GM23338 (cell line): Measurements from ENCODE around the gene TEX9. TPM values are rescaled to one million over a fixed set of nuclear protein-coding genes. Genes with fewer than 3 reads are reported as not detected.

Experiments used
- ATAC-seq: fragments of 200-7000 bp; cut with Tn5 transposase; 3 replicates; pipeline ENCODE4 v1.9.1; 2020
- DNase-seq: peaks from one replicate; pipeline ENCODE4 v3.0.0-alpha.2; 2015; ENCODE audit warnings: low spot score
- H2AFZ ChIP-seq: fragments of 200-600 bp; sonication (generic); 2 replicates; pipeline ENCODE4 v1.8.0; 2016; ENCODE audit warnings: antibody characterized with exemption, mild to moderate bottlenecking, moderate library complexity
- H3F3A ChIP-seq: fragments of 200-600 bp; sonication (generic); replicated peaks from 2 replicates; pipeline ENCODE4 v1.8.0; 2017; ENCODE audit warnings: antibody characterized with exemption, mixed run types, low read depth
- H3K27ac ChIP-seq: fragments of 200-600 bp; sonication (generic); 2 replicates; pipeline ENCODE4 v1.6.1; 2016; ENCODE audit warnings: low read depth
- H3K27me3 ChIP-seq: fragments of 200-600 bp; sonication (generic); 2 replicates; pipeline ENCODE4 v1.8.0; 2016; ENCODE audit warnings: mild to moderate bottlenecking, mixed run types, moderate library complexity; ENCODE audit not compliant: insufficient read depth
- H3K36me3 ChIP-seq: fragments of 200-600 bp; sonication (generic); 2 replicates; pipeline ENCODE4 v1.8.0; 2016; ENCODE audit warnings: mild to moderate bottlenecking; ENCODE audit not compliant: insufficient read depth
- H3K4me1 ChIP-seq: fragments of 200-600 bp; sonication (generic); 2 replicates; pipeline ENCODE4 v1.8.0; 2016; ENCODE audit warnings: mild to moderate bottlenecking, moderate library complexity; ENCODE audit not compliant: insufficient read depth
- H3K4me2 ChIP-seq: fragments of 200-600 bp; sonication (generic); 2 replicates; pipeline ENCODE4 v1.7.1; 2017; ENCODE audit warnings: mixed run types
- H3K4me3 ChIP-seq: fragments of 200-600 bp; sonication (generic); 2 replicates; pipeline ENCODE4 v1.6.1; 2016; ENCODE audit warnings: mixed run types
- H3K79me2 ChIP-seq: fragments of 200-600 bp; sonication (generic); replicated peaks from 2 replicates; pipeline ENCODE4 v1.8.0; 2017; ENCODE audit warnings: mild to moderate bottlenecking; ENCODE audit not compliant: insufficient read depth
- H3K9me2 ChIP-seq: fragments of 200-600 bp; sonication (generic); 2 replicates; pipeline ENCODE4 v1.8.0; 2017; ENCODE audit not compliant: insufficient read depth
- H4K20me1 ChIP-seq: fragments of 200-600 bp; sonication (generic); replicated peaks from 2 replicates; pipeline ENCODE4 v1.8.0; 2017; ENCODE audit warnings: mild to moderate bottlenecking; ENCODE audit not compliant: insufficient read depth
- H3K27ac Mint-ChIP-seq: 2 replicates; pipeline ENCODE4 v1.8.0; 2020; ENCODE audit warnings: inconsistent platforms, mild to moderate bottlenecking, moderate library complexity, mixed read lengths
- H3K27me3 Mint-ChIP-seq: 3 replicates; pipeline ENCODE4 v1.8.0; 2022; ENCODE audit warnings: low read depth, mild to moderate bottlenecking, moderate library complexity, mixed read lengths, inconsistent platforms; ENCODE audit not compliant: insufficient read depth, poor library complexity
- H3K36me3 Mint-ChIP-seq: 3 replicates; pipeline ENCODE4 v1.8.0; 2021; ENCODE audit warnings: low read depth, mild to moderate bottlenecking, inconsistent platforms, moderate library complexity, mixed read lengths
- H3K4me1 Mint-ChIP-seq: 3 replicates; pipeline ENCODE4 v1.8.0; 2020; ENCODE audit warnings: mild to moderate bottlenecking, inconsistent platforms, mixed read lengths
- H3K4me3 Mint-ChIP-seq: 3 replicates; pipeline ENCODE4 v1.8.0; 2021; ENCODE audit warnings: moderate library complexity, mild to moderate bottlenecking, inconsistent platforms, mixed read lengths
- H3K9me3 Mint-ChIP-seq: 3 replicates; pipeline ENCODE4 v1.8.0; 2020; ENCODE audit warnings: moderate library complexity, mild to moderate bottlenecking, inconsistent platforms, mixed read lengths
- CREB1 ChIP-seq: fragments of 250-450 bp; sonication (Bioruptor Pico); IDR thresholded peaks from 2 replicates; pipeline ENCODE4 v1.5.0; 2020; ENCODE audit warnings: low read depth, mild to moderate bottlenecking, moderate library complexity
- EZH2 ChIP-seq: fragments of 200-600 bp; sonication (generic); IDR thresholded peaks from one replicate; pipeline ENCODE4 v1.8.0; 2017; ENCODE audit warnings: antibody characterized with exemption, mild to moderate bottlenecking, low read depth; ENCODE audit not compliant: unreplicated experiment
- EZH2phosphoT487 ChIP-seq: fragments of 200-600 bp; sonication (generic); IDR thresholded peaks from one replicate; pipeline ENCODE4 v1.8.1; 2018; ENCODE audit warnings: antibody characterized with exemption; ENCODE audit not compliant: unreplicated experiment
- JUNB ChIP-seq: IDR thresholded peaks from one replicate; pipeline ENCODE4 v1.6.1; 2016; ENCODE audit warnings: antibody characterized with exemption; ENCODE audit not compliant: unreplicated experiment
- NANOG ChIP-seq: IDR thresholded peaks from 2 replicates; pipeline ENCODE4 v1.6.1; 2016; ENCODE audit warnings: antibody characterized with exemption, borderline replicate concordance
- POLR2AphosphoS5 ChIP-seq: IDR thresholded peaks from 2 replicates; pipeline ENCODE4 v1.6.1; 2016; ENCODE audit warnings: antibody characterized with exemption, low read depth
- STAT1 ChIP-seq: IDR thresholded peaks from one replicate; pipeline ENCODE4 v1.6.1; 2016; ENCODE audit warnings: antibody characterized with exemption; ENCODE audit not compliant: unreplicated experiment
- ZNF114 ChIP-seq: fragments of 250-450 bp; sonication (Bioruptor Pico); IDR thresholded peaks from 2 replicates; pipeline ENCODE4 v1.5.0; 2020; ENCODE audit warnings: mild to moderate bottlenecking, moderate library complexity
- polyA plus RNA-seq: library from polyadenylated mRNA; unstranded; fragments of >200 nt; fragmentation: Nextera tagmentation; extraction: Ambion mirVana; gene quantifications from 2 replicates; pipeline ENCODE4 v1.2.1, GENCODE V29; 2016
- total RNA-seq: library from RNA; depleted of rRNA; stranded (reverse); fragments of >200 nt; shearing (Covaris generic); gene quantifications from 2 replicates; pipeline ENCODE4 v1.2.3, GENCODE V29; 2014
- TF ChIP-seq, protein P1 (sequence below): fragments of 250-450 bp; sonication (Bioruptor Pico); IDR thresholded peaks from 2 replicates; pipeline ENCODE4 v1.5.0; 2020; ENCODE audit warnings: mild to moderate bottlenecking, moderate library complexity

The TEX9 gene
- total and polyA plus RNA-seq, 2 experiments from 2014 or later = 19.6 to 21.8 TPM

DNA sequence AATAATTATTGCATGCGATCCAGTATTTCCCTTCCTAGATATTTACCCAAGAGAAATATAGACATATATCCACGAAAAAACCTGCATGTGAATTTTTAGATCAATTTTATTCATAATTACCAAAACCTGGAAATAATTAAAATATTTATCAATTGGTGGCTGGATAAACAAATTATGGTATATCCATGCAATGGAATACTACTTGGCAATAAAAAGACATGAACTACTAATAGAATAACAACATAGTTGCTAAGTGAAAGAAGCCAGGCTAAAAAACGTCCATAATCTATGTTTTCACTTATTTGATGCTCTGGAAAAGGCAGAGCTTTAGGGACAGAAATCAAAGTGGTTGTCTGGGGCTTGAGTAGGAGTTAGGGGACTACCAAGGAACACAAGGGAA is 20.7 kb downstream of the TEX9 start:
- no peak overlapping the region for H3K4me3 ChIP-seq
- Mint-ChIP-seq H3K36me3 (peaks cover 16% of the 10 kb centered on the region; the same call in 2 of the 3 replicates), H3K27me3 (peaks cover 1% of the 10 kb centered on the region), H3K9me3 (no peaks in the 10 kb centered on the region; the same call in 2 of the 3 replicates), H3K27ac (no peak overlapping the region), H3K4me1 (no peaks in the 10 kb centered on the region), H3K4me3 (no peak overlapping the region)
- H2AFZ ChIP-seq = no peak overlapping the region
- H3K36me3 ChIP-seq = no peaks in the 10 kb centered on the region
- H3K79me2 ChIP-seq = no peaks in the 10 kb centered on the region
- H3K27me3 ChIP-seq = no peaks in the 10 kb centered on the region
- ATAC-seq (no peak), DNase-seq (no peak)
- H3K4me2 ChIP-seq = no peak overlapping the region
- H3K4me1 ChIP-seq = no peaks in the 10 kb centered on the region
- TF ChIP-seq STAT1 = no peak
- TF ChIP-seq, protein P1, sequence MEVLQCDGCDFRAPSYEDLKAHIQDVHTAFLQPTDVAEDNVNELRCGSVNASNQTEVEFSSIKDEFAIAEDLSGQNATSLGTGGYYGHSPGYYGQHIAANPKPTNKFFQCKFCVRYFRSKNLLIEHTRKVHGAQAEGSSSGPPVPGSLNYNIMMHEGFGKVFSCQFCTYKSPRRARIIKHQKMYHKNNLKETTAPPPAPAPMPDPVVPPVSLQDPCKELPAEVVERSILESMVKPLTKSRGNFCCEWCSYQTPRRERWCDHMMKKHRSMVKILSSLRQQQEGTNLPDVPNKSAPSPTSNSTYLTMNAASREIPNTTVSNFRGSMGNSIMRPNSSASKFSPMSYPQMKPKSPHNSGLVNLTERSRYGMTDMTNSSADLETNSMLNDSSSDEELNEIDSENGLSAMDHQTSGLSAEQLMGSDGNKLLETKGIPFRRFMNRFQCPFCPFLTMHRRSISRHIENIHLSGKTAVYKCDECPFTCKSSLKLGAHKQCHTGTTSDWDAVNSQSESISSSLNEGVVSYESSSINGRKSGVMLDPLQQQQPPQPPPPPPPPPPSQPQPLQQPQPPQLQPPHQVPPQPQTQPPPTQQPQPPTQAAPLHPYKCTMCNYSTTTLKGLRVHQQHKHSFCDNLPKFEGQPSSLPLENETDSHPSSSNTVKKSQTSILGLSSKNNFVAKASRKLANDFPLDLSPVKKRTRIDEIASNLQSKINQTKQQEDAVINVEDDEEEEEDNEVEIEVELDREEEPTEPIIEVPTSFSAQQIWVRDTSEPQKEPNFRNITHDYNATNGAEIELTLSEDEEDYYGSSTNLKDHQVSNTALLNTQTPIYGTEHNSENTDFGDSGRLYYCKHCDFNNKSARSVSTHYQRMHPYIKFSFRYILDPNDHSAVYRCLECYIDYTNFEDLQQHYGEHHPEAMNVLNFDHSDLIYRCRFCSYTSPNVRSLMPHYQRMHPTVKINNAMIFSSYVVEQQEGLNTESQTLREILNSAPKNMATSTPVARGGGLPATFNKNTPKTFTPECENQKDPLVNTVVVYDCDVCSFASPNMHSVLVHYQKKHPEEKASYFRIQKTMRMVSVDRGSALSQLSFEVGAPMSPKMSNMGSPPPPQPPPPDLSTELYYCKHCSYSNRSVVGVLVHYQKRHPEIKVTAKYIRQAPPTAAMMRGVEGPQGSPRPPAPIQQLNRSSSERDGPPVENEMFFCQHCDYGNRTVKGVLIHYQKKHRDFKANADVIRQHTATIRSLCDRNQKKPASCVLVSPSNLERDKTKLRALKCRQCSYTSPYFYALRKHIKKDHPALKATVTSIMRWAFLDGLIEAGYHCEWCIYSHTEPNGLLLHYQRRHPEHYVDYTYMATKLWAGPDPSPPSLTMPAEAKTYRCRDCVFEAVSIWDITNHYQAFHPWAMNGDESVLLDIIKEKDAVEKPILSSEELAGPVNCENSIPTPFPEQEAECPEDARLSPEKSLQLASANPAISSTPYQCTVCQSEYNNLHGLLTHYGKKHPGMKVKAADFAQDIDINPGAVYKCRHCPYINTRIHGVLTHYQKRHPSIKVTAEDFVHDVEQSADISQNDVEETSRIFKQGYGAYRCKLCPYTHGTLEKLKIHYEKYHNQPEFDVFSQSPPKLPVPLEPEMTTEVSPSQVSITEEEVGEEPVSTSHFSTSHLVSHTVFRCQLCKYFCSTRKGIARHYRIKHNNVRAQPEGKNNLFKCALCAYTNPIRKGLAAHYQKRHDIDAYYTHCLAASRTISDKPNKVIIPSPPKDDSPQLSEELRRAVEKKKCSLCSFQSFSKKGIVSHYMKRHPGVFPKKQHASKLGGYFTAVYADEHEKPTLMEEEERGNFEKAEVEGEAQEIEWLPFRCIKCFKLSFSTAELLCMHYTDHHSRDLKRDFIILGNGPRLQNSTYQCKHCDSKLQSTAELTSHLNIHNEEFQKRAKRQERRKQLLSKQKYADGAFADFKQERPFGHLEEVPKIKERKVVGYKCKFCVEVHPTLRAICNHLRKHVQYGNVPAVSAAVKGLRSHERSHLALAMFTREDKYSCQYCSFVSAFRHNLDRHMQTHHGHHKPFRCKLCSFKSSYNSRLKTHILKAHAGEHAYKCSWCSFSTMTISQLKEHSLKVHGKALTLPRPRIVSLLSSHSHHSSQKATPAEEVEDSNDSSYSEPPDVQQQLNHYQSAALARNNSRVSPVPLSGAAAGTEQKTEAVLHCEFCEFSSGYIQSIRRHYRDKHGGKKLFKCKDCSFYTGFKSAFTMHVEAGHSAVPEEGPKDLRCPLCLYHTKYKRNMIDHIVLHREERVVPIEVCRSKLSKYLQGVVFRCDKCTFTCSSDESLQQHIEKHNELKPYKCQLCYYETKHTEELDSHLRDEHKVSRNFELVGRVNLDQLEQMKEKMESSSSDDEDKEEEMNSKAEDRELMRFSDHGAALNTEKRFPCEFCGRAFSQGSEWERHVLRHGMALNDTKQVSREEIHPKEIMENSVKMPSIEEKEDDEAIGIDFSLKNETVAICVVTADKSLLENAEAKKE (CRISPR knock-in tag) = no peak
- TF ChIP-seq CREB1 (CRISPR knock-in tag) = no peak
- TF ChIP-seq EZH2phosphoT487 = no peak
- no peak for TF ChIP-seq EZH2
- no peak for TF ChIP-seq ZNF114 (CRISPR knock-in tag)
- no peak for TF ChIP-seq POLR2AphosphoS5
- no peak for TF ChIP-seq JUNB
- no peak for TF ChIP-seq NANOG
- H3K9me2 ChIP-seq = no peaks in the 10 kb centered on the region
- no peaks in the 10 kb centered on the region for H3F3A ChIP-seq
- no peak overlapping the region for H3K27ac ChIP-seq
- H4K20me1 ChIP-seq = no peaks in the 10 kb centered on the region
